GM21526 (cell line): ENCODE results near the gene MGAM2.

Experiments
- ATAC-seq: cut with Tn5 transposase; IDR thresholded peaks from one replicate; pipeline ENCODE4 v1.9.1; 2021; ENCODE audit warnings: moderate library complexity; ENCODE audit not compliant: unreplicated experiment, low FRiP score

MGAM2 gene

GRCh38 chr7:142174441-142174840 lies 62.9 kb downstream of the MGAM2 start:
- ATAC-seq: no peak

- ATAC-seq: no peak
Observed at GRCh38 chr7:142175594-142175993, 64.1 kb downstream of the MGAM2 start.

DNA sequence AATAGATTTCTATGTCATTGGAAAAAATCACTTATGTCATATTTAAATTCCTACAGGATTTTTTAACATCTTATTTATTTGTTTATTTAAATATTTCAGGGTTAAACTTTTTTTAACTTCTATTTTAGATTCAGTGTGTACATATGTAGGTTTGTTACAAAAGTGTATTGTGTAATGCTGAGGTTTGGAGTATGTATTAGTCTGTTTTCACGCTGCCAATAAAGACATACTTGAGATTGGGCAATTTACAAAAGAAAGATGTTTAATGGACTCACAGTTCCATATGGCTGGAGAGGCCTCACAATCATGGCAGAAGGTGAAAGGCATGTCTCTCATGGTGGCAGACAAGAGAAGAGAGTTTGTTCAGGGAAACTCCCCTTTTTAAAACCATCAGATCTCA lies 65.4 kb downstream of the MGAM2 start:
- no peak for ATAC-seq

DNA sequence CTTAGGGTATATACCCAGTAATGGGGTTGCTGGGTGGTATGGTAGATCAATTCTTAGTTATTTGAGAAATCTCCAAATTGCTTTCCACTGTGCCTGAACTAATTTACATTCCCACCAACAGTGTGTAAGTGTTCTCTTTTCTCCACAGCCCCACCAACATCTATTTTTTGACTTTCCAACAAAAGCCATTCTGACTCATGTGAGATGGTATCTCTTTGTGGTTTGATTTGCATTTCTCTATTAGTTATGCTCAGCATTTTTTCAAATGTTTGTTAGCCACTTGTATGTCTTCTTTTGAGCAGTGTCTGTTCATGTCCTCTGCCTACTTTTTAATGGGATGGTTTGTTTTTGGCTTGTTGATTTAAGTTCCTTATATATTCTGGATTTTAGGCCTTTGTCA lies 66.4 kb downstream of the MGAM2 start:
- ATAC-seq: no peak

DNA sequence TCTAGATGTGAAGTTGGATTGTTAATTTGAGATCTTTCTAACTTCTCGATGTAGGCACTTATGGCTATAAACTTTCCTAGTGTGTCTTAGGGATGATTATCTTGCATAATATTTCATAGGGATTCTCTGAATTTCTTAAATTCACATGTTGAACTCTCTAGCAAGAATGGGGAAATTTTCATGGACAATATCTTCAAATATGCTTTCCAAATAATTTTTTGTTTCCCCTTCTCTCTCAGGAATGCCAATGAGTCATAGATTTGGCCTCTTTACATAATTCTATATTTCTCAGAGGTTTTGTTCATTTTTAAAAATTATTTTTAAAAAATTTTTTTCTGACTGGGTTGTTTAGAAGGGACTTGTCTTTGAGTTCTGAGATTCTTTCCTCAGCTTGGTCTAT lies 68.9 kb downstream of the MGAM2 start:
- no peak for ATAC-seq

GRCh38 chr7:142181211-142181610 lies 69.7 kb downstream of the MGAM2 start:
- no peak for ATAC-seq

GRCh38 chr7:142181966-142182365 lies 70.4 kb downstream of the MGAM2 start:
- no peak for ATAC-seq

DNA sequence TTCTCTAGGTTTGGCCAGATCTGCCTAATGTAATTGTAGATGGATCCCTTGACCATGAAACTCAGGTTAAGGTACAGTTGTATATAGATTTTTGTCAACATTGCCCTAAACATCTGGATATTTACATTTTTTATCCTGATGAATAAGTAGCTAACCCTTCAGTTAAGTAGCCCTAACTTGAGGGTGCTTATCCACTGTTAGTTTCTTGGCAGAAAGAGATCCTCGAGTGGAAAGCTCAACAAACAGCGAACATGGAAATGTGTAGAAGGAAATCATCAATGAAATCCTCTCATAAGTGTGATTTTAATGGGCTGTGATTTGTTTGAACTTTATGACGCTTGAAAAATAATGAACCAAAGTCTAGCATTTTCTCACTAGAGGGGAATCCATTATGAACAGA lies 73.6 kb downstream of the MGAM2 start:
- no peak for ATAC-seq

DNA sequence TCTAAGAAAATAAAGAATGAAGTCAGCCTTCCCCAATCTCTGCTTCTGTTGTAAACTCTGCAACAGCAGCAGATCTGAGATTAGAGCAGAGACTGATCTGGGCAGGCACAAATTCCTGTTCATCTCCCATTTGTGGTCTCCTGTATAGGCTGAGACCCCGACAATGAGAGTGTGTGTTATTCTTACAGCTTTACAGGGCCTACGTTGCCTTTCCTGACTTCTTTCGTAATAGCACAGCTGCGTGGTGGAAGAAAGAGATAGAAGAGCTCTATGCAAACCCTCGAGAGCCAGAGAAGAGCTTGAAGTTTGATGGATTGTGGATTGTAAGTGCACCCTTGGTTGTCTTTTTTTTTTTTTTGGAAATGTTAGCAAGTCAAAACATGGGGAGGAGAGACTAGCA lies 74.3 kb downstream of the MGAM2 start:
- ATAC-seq: no peak

GRCh38 chr7:142188154-142188553 lies 76.6 kb downstream of the MGAM2 start:
- ATAC-seq: peak; percentile 69

DNA sequence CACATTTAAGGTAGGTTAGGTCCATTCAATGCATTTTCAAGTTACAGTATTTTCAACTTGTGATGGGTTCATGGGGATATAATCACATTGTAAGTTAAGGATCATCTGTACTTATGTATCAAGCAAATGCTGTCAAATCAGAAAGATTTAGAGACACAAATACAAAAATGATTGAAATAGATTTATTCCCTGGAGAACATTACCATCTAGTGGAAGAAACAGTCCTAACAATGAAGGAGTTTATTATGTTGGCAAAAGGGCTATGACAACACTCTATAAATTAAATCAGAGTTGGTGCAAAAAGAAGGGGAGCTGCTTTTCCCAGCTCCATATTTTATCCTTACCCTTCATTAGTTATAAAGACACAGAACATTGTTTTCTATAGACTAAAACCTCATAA lies 77.3 kb downstream of the MGAM2 start:
- no peak for ATAC-seq

DNA sequence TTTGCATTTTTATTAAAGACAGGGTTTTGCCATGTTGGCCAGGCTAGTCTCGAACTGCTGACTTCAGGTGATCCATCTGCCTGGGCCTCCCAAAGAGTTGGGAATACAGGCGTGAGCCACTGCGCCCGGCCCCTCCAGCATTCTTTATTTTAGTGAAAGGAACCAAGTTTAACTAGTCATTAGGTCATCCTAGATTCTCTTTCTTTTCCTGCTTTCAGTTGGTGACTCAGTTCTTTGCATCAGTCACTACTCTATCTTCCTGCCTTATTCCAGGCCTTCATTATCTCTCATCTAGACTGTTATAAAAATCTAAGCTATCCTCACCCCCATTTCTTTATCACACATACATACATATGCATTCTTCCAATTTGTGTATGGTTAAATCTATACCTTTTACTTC lies 82.7 kb downstream of the MGAM2 start:
- ATAC-seq: no peak

GRCh38 chr7:142196066-142196840 lies 84.7 kb downstream of the MGAM2 start:
- no peak for ATAC-seq

- no peak for ATAC-seq
Observed at GRCh38 chr7:142200206-142200605, 88.7 kb downstream of the MGAM2 start.

GRCh38 chr7:142228537-142229104 lies 117.1 kb downstream of the MGAM2 start:
- ATAC-seq: no peak

DNA sequence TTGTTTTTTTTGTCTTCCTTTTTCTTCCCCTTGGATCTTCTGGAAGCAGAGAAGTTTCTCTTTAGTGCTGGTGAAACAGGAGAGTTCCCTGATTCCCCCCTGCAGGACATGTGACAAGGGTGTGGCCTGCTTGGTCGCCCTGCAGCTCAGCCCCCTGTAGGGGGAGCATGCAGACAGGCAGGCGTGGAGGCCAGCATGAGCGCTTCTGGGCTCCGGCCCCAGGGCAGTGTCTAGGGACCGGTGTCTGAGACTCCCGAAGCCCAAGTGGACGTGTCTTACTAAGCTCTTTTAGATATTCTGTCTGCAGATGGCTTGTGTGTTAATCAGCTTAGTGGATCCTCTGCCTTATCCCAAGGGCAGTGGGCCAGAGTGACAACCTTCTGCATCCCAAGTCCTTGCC lies 120.2 kb downstream of the MGAM2 start:
- no peak for ATAC-seq

DNA sequence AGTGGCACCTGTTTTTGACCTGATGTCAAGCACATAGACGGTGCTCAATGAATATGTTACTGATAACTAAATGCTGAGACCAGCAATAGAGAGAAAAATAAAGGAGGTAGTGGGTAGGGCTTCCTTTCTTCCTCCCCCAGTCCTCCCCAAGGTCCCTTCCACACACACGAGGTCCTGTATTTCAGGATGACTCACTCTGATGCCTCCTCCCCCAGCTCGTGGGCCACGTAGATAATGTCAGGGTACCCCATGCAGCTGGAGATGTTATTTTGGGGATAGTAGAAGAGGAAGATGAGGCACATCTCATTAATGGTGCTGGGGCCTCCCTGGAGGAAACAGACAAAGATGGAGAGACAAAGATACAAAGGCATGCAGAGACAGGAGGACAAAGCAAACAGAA lies 129.0 kb downstream of the MGAM2 start:
- no peak for ATAC-seq

- ATAC-seq: no peak
Observed at GRCh38 chr7:142243823-142244222, 132.3 kb downstream of the MGAM2 start.

DNA sequence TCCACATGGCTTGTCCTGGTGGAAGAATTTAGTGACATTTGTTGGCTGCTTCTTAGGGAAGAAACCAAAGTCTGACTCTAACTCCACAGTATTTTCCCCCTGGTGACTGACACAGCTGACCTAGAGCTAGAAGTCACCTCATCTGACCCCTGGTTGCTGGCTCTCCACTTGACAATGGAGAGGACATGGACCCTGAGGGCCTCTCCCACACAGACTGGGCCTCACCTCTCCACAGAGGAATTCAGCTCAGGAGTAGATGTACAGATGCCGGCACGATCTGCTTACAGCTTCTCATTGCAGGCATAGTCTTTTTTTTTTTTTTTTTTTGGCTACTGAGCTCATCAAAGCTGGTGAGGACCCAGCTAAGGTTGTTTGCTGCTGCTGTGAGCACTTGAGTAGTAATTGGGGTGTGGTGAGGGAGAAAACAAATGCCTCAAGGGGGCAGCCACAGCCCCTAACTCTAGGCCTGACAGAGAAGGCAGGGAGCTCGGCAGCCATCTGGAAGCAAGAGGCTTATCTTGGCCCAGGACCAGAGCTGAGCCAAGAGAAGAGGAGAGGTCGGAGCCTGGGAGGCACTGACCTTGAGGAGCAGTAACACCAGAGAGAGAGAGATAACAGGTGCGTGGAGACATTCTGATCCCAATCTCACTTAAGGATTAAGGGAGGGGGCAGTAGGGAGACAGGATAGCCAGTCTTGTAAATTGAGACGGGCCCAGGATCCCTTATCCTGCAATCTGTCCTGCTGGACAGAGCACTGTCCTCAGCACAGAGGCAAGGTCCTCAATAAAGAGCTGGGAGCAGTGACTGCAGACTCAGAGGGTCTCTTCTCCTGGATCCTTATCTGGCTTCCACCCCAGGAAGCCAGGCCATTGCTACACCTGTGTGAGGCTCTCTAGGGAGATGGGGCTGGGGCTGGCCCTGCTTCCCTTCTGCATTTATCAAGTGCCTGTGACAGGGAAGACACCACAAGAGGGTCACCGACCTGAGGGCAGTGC lies 136.9 kb downstream of the MGAM2 start:
- ATAC-seq: no peak

- no peak for ATAC-seq
Observed at GRCh38 chr7:142249918-142250317, 138.4 kb downstream of the MGAM2 start.

GRCh38 chr7:142250705-142251104 lies 139.2 kb downstream of the MGAM2 start:
- ATAC-seq: no peak
